HFFc6 (cell line): ENCODE data around the gene NDUFB5. TPM values are rescaled to one million over a fixed set of nuclear protein-coding genes. Genes with fewer than 3 reads are reported as not detected.

Source experiments
- DNase-seq: peaks from one replicate; pipeline ENCODE4 v3.0.0-alpha.2; 2018
- H3K27ac Mint-ChIP-seq: 2 replicates; pipeline ENCODE4 v1.8.0; 2020; ENCODE audit warnings: mild to moderate bottlenecking, mixed read lengths
- H3K27me3 Mint-ChIP-seq: 2 replicates; pipeline ENCODE4 v1.8.0; 2021; ENCODE audit warnings: mild to moderate bottlenecking, moderate library complexity, mixed read lengths; ENCODE audit not compliant: insufficient read depth
- H3K36me3 Mint-ChIP-seq: 2 replicates; pipeline ENCODE4 v1.8.0; 2021; ENCODE audit warnings: low read depth, mixed read lengths
- H3K4me1 Mint-ChIP-seq: 2 replicates; pipeline ENCODE4 v1.8.0; 2020; ENCODE audit warnings: low read depth, mixed read lengths
- H3K4me3 Mint-ChIP-seq: 2 replicates; pipeline ENCODE4 v1.8.0; 2020; ENCODE audit warnings: mild to moderate bottlenecking, moderate library complexity, mixed read lengths
- H3K9me3 Mint-ChIP-seq: 2 replicates; pipeline ENCODE4 v1.8.0; 2020; ENCODE audit warnings: mild to moderate bottlenecking, mixed read lengths
- CTCF ChIP-seq: fragments of 200-600 bp; sonication (generic); IDR thresholded peaks from 2 replicates; pipeline ENCODE4 v1.5.0; 2021; ENCODE audit warnings: antibody characterized with exemption, mild to moderate bottlenecking
- total RNA-seq, 6 experiments: library from RNA; stranded (reverse); fragmentation: NEBNext Ultra II Directional; extraction: Animal tissue kit (Norgen Biotek cat#: 25700); gene quantifications; 2 replicates in 1 of 6; 3 replicates in 5 of 6; pipeline ENCODE4 v1.2.3, GENCODE V29; 2021

NDUFB5 gene
- total RNA-seq, 6 experiments from 2014 or later = 91.3 to 114 (median 102) TPM

- Mint-ChIP-seq H3K9me3 (no peaks in the 10 kb centered on the region), H3K27ac (peak overlapping the region; percentile 92), H3K4me1 (peaks cover 48% of the 10 kb centered on the region), H3K4me3 (peak overlapping the region; percentile 94), H3K36me3 (peaks cover 18% of the 10 kb centered on the region), H3K27me3 (no peaks in the 10 kb centered on the region)
- TF ChIP-seq CTCF = peak; percentile 8; the same call in 1 of the 2 replicates
- DNase-seq = peak; percentile 86
Observed at GRCh38 chr3:179653096-179653797, 48.7 kb downstream of the NDUFB5 start.

- Mint-ChIP-seq H3K9me3 (no peaks in the 10 kb centered on the region), H3K4me1 (peaks cover 54% of the 10 kb centered on the region), H3K4me3 (peak overlapping the region; percentile 94), H3K36me3 (peaks cover 18% of the 10 kb centered on the region), H3K27me3 (no peaks in the 10 kb centered on the region), H3K27ac (no peak overlapping the region; the same call in none of the 2 replicates)
- no peak for DNase-seq
- no peak for TF ChIP-seq CTCF
Observed at GRCh38 chr3:179655236-179655635, 50.6 kb downstream of the NDUFB5 start.

GRCh38 chr3:179658606-179659005 lies 54.0 kb downstream of the NDUFB5 start:
- no peak for DNase-seq
- H3K36me3 Mint-ChIP-seq = peaks cover 18% of the 10 kb centered on the region
- no peak for TF ChIP-seq CTCF
- no peaks in the 10 kb centered on the region for H3K9me3 Mint-ChIP-seq
- no peak overlapping the region for H3K4me3 Mint-ChIP-seq
- no peak overlapping the region for H3K27ac Mint-ChIP-seq
- peaks cover 54% of the 10 kb centered on the region for H3K4me1 Mint-ChIP-seq
- no peaks in the 10 kb centered on the region for H3K27me3 Mint-ChIP-seq

GRCh38 chr3:179660872-179661271 lies 56.3 kb downstream of the NDUFB5 start:
- H3K4me1 Mint-ChIP-seq = peaks cover 53% of the 10 kb centered on the region
- no peak for TF ChIP-seq CTCF
- DNase-seq = no peak
- no peak overlapping the region for H3K4me3 Mint-ChIP-seq
- no peak overlapping the region for H3K27ac Mint-ChIP-seq
- H3K36me3 Mint-ChIP-seq = peaks cover 11% of the 10 kb centered on the region
- no peaks in the 10 kb centered on the region for H3K9me3 Mint-ChIP-seq
- H3K27me3 Mint-ChIP-seq = no peaks in the 10 kb centered on the region

- TF ChIP-seq CTCF = no peak
- Mint-ChIP-seq H3K4me3 (no peak overlapping the region), H3K36me3 (peaks cover 2% of the 10 kb centered on the region), H3K9me3 (no peaks in the 10 kb centered on the region), H3K4me1 (peaks cover 51% of the 10 kb centered on the region), H3K27ac (no peak overlapping the region; the same call in 1 of the 2 replicates), H3K27me3 (no peaks in the 10 kb centered on the region)
- no peak for DNase-seq
Observed at GRCh38 chr3:179661777-179662176, 57.2 kb downstream of the NDUFB5 start.
